H1 (cell line): ENCODE results near the gene HDAC10. TPM values are rescaled to one million over a fixed set of nuclear protein-coding genes. Genes with fewer than 3 reads are reported as not detected.

ENCODE experiments used
- CTCF ChIA-PET: fragments of 300-600 bp; sonication (Branson Sonifier 250); formaldehyde crosslinking; loops from one replicate; lab custom pipeline; 2021; ENCODE audit not compliant: partially characterized antibody; lab: Charles Lee
- POLR2A ChIA-PET: fragments of 300-600 bp; sonication (Branson Sonifier 250); formaldehyde crosslinking; loops from one replicate; lab custom pipeline; 2021; ENCODE audit warnings: inconsistent platforms; ENCODE audit not compliant: partially characterized antibody; lab: Charles Lee
- DNase-seq, 2 experiments: peaks; one replicate each; pipeline versions ENCODE4 v3.0.0 to v3.0.0-alpha.2; 2010 to 2022; ENCODE audit warnings: low spot score in 2 of 2, low read depth in 1 of 2, mixed read lengths in 1 of 2
- FAIRE-seq: peaks from 2 replicates; lab custom pipeline; 2011; peaks lifted over from hg19 to GRCh38; lab: Jason Lieb, UNC
- H2AFZ ChIP-seq: 2 replicates; pipeline ENCODE4 v1.8.1; 2012; ENCODE audit warnings: low read length, inconsistent platforms
- H2AK5ac ChIP-seq: 2 replicates; pipeline ENCODE4 v1.6.1; 2013; ENCODE audit warnings: low read depth, low read length
- H2BK120ac ChIP-seq: replicated peaks from 2 replicates; pipeline ENCODE3; 2013; ENCODE audit warnings: low read depth, low read length, inconsistent platforms
- H2BK12ac ChIP-seq: 2 replicates; pipeline ENCODE4 v1.6.1; 2013; ENCODE audit warnings: low read depth, low read length
- H2BK15ac ChIP-seq: 2 replicates; pipeline ENCODE4 v1.6.1; 2013; ENCODE audit warnings: low read length
- H2BK20ac ChIP-seq: 2 replicates; pipeline ENCODE4 v1.6.1; 2013; ENCODE audit warnings: low read length
- H2BK5ac ChIP-seq: 2 replicates; pipeline ENCODE4 v1.6.1; 2013; ENCODE audit warnings: low read depth, low read length
- H3K14ac ChIP-seq: 2 replicates; pipeline ENCODE4 v1.6.1; 2013; ENCODE audit warnings: inconsistent platforms; ENCODE audit not compliant: insufficient read length
- H3K18ac ChIP-seq: 2 replicates; pipeline ENCODE4 v1.6.1; 2013; ENCODE audit warnings: low read length; ENCODE audit errors: extremely low read depth
- H3K23ac ChIP-seq: 2 replicates; pipeline ENCODE4 v1.6.1; 2013; ENCODE audit warnings: inconsistent platforms; ENCODE audit not compliant: insufficient read length
- H3K23me2 ChIP-seq: 2 replicates; pipeline ENCODE4 v1.6.1; 2013; ENCODE audit warnings: low read depth, low read length
- H3K27ac ChIP-seq: 2 replicates; pipeline ENCODE4 v1.6.1; 2011; ENCODE audit warnings: low read depth, low read length, inconsistent platforms
- H3K27me3 ChIP-seq, 4 experiments: replicated peaks in 1 of 4; 1 replicate in 1 of 4; 2 replicates in 3 of 4; pipeline versions ENCODE4 v1.6.1 to v1.8.1; 2011 to 2013; ENCODE audit warnings: low read length in 3 of 4, mild to moderate bottlenecking in 3 of 4, inconsistent platforms in 2 of 4, mixed read lengths in 2 of 4, moderate library complexity in 1 of 4; ENCODE audit not compliant: control insufficient read depth in 3 of 4, insufficient read depth in 3 of 4; ENCODE audit errors: extremely low read depth in 1 of 4
- H3K36me3 ChIP-seq, 4 experiments: 2 replicates each; pipeline versions ENCODE4 v1.6.1 to v1.8.1; 2011 to 2013; ENCODE audit warnings: mild to moderate bottlenecking in 4 of 4, low read length in 3 of 4, moderate library complexity in 2 of 4, control low read depth in 1 of 4, inconsistent platforms in 1 of 4; ENCODE audit not compliant: insufficient read depth in 4 of 4, control insufficient read depth in 2 of 4
- H3K4ac ChIP-seq: replicated peaks from 2 replicates; pipeline ENCODE3; 2013; ENCODE audit warnings: low read length, low read depth, mixed read lengths, inconsistent platforms; ENCODE audit not compliant: insufficient read length
- H3K4me1 ChIP-seq, 4 experiments: replicated peaks in 1 of 4; 1 replicate in 1 of 4; 2 replicates in 3 of 4; pipeline versions ENCODE4 v1.6.1 to v1.8.1; 2011 to 2013; ENCODE audit warnings: low read length in 3 of 4, inconsistent platforms in 2 of 4, mixed read lengths in 1 of 4; ENCODE audit not compliant: insufficient read depth in 4 of 4, control insufficient read depth in 3 of 4
- H3K4me2 ChIP-seq, 2 experiments: 2 replicates each; pipeline versions ENCODE4 v1.6.1 to v1.8.1; 2011 to 2013; ENCODE audit warnings: low read depth in 2 of 2, low read length in 2 of 2, control low read depth in 1 of 2, inconsistent platforms in 1 of 2, mild to moderate bottlenecking in 1 of 2; ENCODE audit not compliant: insufficient read depth in 1 of 2
- H3K4me3 ChIP-seq, 4 experiments: fragments of 200-600, 300-600 bp in 1 of 4; sonication (generic), shearing (Covaris generic), sonication (Bioruptor Twin) in 1 of 4; 2 replicates each; pipeline versions ENCODE4 v1.5.1 to v1.8.1; 2011 to 2016; ENCODE audit warnings: low read length in 4 of 4, low read depth in 3 of 4, control low read depth in 2 of 4, inconsistent platforms in 2 of 4, mild to moderate bottlenecking in 2 of 4, mixed read lengths in 1 of 4, moderate library complexity in 1 of 4; ENCODE audit not compliant: insufficient read depth in 2 of 4; ENCODE audit errors: extremely low read depth in 1 of 4
- H3K56ac ChIP-seq: replicated peaks from 2 replicates; pipeline ENCODE3; 2013; ENCODE audit warnings: low read depth, mild to moderate bottlenecking, mixed read lengths, low read length, inconsistent platforms; ENCODE audit not compliant: insufficient read length
- H3K79me1 ChIP-seq: 2 replicates; pipeline ENCODE4 v1.6.1; 2013; ENCODE audit warnings: low read depth, low read length, control low read depth
- H3K79me2 ChIP-seq, 2 experiments: 2 replicates each; pipeline versions ENCODE4 v1.6.1 to v1.8.1; 2012 to 2013; ENCODE audit warnings: low read length in 2 of 2, mild to moderate bottlenecking in 2 of 2, inconsistent platforms in 1 of 2; ENCODE audit not compliant: insufficient read depth in 2 of 2, control insufficient read depth in 1 of 2
- H3K9ac ChIP-seq, 4 experiments: replicated peaks in 1 of 4; 1 replicate in 1 of 4; 2 replicates in 3 of 4; pipeline versions ENCODE4 v1.6.1 to v1.8.1; 2011 to 2013; ENCODE audit warnings: low read depth in 3 of 4, low read length in 3 of 4, control low read depth in 2 of 4, mild to moderate bottlenecking in 2 of 4, moderate library complexity in 2 of 4, inconsistent platforms in 1 of 4; ENCODE audit errors: extremely low read depth in 1 of 4
- H3K9me3 ChIP-seq, 2 experiments: 2 replicates each; pipeline versions ENCODE4 v1.6.1 to v1.8.1; 2012 to 2013; ENCODE audit warnings: mild to moderate bottlenecking in 2 of 2, moderate library complexity in 2 of 2, control low read depth in 1 of 2, inconsistent platforms in 1 of 2, low read depth in 1 of 2, low read length in 1 of 2, mixed read lengths in 1 of 2; ENCODE audit not compliant: insufficient read depth in 2 of 2
- H4K20me1 ChIP-seq, 2 experiments: replicated peaks in 1 of 2; 2 replicates each; pipeline versions ENCODE3 to v1.8.1; 2011 to 2013; ENCODE audit warnings: inconsistent platforms in 2 of 2, low read length in 2 of 2, mild to moderate bottlenecking in 1 of 2; ENCODE audit not compliant: insufficient read depth in 2 of 2, control insufficient read depth in 1 of 2
- H4K5ac ChIP-seq: 2 replicates; pipeline ENCODE4 v1.6.1; 2013; ENCODE audit warnings: low read length, low read depth, mixed read lengths, inconsistent platforms; ENCODE audit not compliant: insufficient read length
- H4K8ac ChIP-seq: 2 replicates; pipeline ENCODE4 v1.8.0; 2013; ENCODE audit warnings: mild to moderate bottlenecking, moderate library complexity, low read length, inconsistent platforms; ENCODE audit not compliant: insufficient read depth; ENCODE audit errors: extremely low read depth
- H4K91ac ChIP-seq: replicated peaks from 2 replicates; pipeline ENCODE3; 2013; ENCODE audit warnings: low read length, mixed read lengths, inconsistent platforms; ENCODE audit not compliant: insufficient read length
- CBX8 ChIP-seq: fragments of 300-800, 300-1000 bp; sonication (generic); IDR thresholded peaks from 2 replicates; pipeline ENCODE4 v1.7.1; 2016; ENCODE audit warnings: low read depth, low read length, borderline replicate concordance
- CHD1 ChIP-seq: IDR thresholded peaks from 2 replicates; pipeline ENCODE4 v1.6.1; 2012; ENCODE audit warnings: low read depth, low read length, improper control_type of control experiment
- CTCF ChIP-seq, 3 experiments: IDR thresholded peaks; 1 replicate in 2 of 3; 2 replicates in 1 of 3; pipeline versions ENCODE4 v1.5.1 to v1.6.1; 2011; ENCODE audit warnings: low read length in 3 of 3, mild to moderate bottlenecking in 3 of 3, inconsistent platforms in 2 of 3, low read depth in 1 of 3, moderate library complexity in 1 of 3; ENCODE audit not compliant: insufficient read depth in 1 of 3; ENCODE audit errors: control extremely low read depth in 1 of 3
- POLR2AphosphoS5 ChIP-seq: IDR thresholded peaks from 2 replicates; pipeline ENCODE4 v1.6.1; 2011; ENCODE audit warnings: low read depth, low read length
- POU5F1 ChIP-seq: IDR thresholded peaks from 2 replicates; pipeline ENCODE4 v1.6.1; 2011; ENCODE audit warnings: low read depth, mild to moderate bottlenecking, low read length, moderate library complexity
- RXRA ChIP-seq: IDR thresholded peaks from 2 replicates; pipeline ENCODE4 v1.6.1; 2011; ENCODE audit warnings: low read depth, mild to moderate bottlenecking, low read length, moderate library complexity; ENCODE audit not compliant: insufficient read depth
- TEAD4 ChIP-seq: IDR thresholded peaks from 2 replicates; pipeline ENCODE4 v1.6.1; 2012; ENCODE audit warnings: low read depth, low read length, inconsistent platforms, mixed read lengths
- WGBS, 2 experiments: shearing (Covaris generic) in 1 of 2; methylation state at CpG; one replicate each; pipeline versions ENCODE4 v1.1.6 to v1.1.7; 2013 to 2015; ENCODE audit warnings: low lambda C conversion rate in 2 of 2, mixed read lengths in 2 of 2, inconsistent platforms in 1 of 2, low coverage in 1 of 2, missing lambda C conversion rate in 1 of 2; ENCODE audit not compliant: insufficient replicate concordance in 2 of 2, insufficient coverage in 1 of 2, insufficient read length in 1 of 2; ENCODE audit errors: extremely low coverage in 1 of 2, missing lambda C conversion rate in 1 of 2; 5-methylcytosine and 5-hydroxymethylcytosine counted together
- polyA plus RNA-seq, 7 experiments: library from polyadenylated mRNA; depleted of rRNA in 3 of 7; stranded (reverse) in 5 of 7; unstranded in 2 of 7; fragments of >200 nt in 5 of 7; fragments of 200-250 nt in 2 of 7; gene quantifications; 1 replicate in 5 of 7; 2 replicates in 1 of 7; 4 replicates in 1 of 7; pipeline versions ENCODE4 v1.2.1 to v1.2.3, GENCODE V29; 2011 to 2013; ENCODE audit warnings: missing spikeins in 2 of 7, mixed read lengths in 2 of 7
- total RNA-seq: library from RNA; stranded (reverse); fragmentation: NEBNext Ultra II Directional; extraction: Animal tissue kit (Norgen Biotek cat#: 25700); gene quantifications from 2 replicates; pipeline ENCODE4 v1.2.1, GENCODE V29; 2021
- TF ChIP-seq, protein P1 (sequence below): IDR thresholded peaks from 2 replicates; pipeline ENCODE4 v1.6.1; 2012; ENCODE audit warnings: low read length, inconsistent platforms

HDAC10 gene
- total and polyA plus RNA-seq, 2 of the 8 experiments (the other 6 are each of a cell fraction or from before 2014, with no cell fraction given): 11.2 to 26.4 TPM

DNA sequence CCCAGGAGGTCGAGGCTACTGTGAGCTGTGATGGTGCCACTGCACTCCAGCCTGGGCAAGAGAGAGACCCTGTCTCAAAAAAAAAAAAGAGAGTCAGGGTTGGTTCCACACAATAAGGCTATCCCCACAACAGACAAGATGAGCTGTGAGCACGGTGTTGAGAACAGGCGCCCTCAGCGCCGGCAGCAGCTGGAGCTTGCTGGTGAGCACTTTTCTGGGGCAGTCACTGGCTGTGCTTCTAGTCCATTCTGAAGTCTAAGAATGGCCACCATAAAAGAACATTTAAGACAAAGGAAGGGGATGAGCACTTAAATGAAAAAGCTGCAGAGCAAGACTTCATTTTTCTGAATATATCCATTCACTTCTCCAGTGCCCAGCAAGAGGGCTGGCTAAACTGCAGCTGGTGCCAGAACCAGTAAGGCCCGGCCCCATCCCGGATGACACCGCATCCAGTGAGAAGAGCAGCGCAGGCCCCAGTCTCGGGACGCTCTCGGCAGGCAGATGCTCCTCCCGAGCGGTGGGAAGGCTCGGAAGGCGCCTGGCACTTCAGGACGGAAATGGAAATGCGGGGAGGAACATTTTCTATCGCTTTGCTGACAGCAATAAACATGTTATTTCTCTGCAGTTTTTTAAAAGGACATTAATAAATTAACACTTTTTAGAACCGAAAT, 18.4 kb downstream of the HDAC10 start:
- Histone ChIP-seq H3K56ac (no peak overlapping the region), H2BK15ac (no peak overlapping the region), H3K4me1 (peaks cover 0 to 6% (median 1%) of the 10 kb centered on the region in 4 experiments; a peak in 4 of 7 replicates), H3K4me2 (no peak overlapping the region), H3K18ac (no peak overlapping the region), H4K91ac (no peak overlapping the region), H4K5ac (no peak overlapping the region), H2AK5ac (no peak overlapping the region), H3K27ac (no peak overlapping the region), H3K79me2 (peaks cover 0 to 18% of the 10 kb centered on the region in 2 experiments; a peak in 2 of 4 replicates), H2BK12ac (no peak overlapping the region), H4K20me1 (peaks cover 0 to 17% of the 10 kb centered on the region in 2 experiments), H3K79me1 (peaks cover 20% of the 10 kb centered on the region), H2BK20ac (no peak overlapping the region), H3K14ac (no peak overlapping the region), H3K36me3 (no peaks in the 10 kb centered on the region; a peak in 1 of 8 replicates), H3K23ac (no peak overlapping the region), H2BK120ac (no peak overlapping the region), H2AFZ (no peak overlapping the region), H3K9me3 (no peaks in the 10 kb centered on the region; a peak in 1 of 4 replicates), H3K4me3 (no peak overlapping the region), H3K23me2 (0 out of 2 replicates have a peak, but pooled peaks cover 2% of the 10 kb centered on the region), H2BK5ac (no peak overlapping the region), H3K4ac (no peak overlapping the region), H3K27me3 (no peaks in the 10 kb centered on the region), H4K8ac (no peak overlapping the region), H3K9ac (no peak overlapping the region)
- ChIA-PET POLR2A (interaction anchor here (1.2 kb wide), 1 partner anchor 12 kb away, joined by 3 read pairs; the partner anchor contains the start of gene TUBGCP6), CTCF (interaction anchor here (0.6 to 2.3 kb wide), 8 partner anchors 8 to 464 kb away, joined by 3 to 6 read pairs (median 4); no protein-coding TSS in a partner anchor)
- FAIRE-seq (no peak), DNase-seq (no peak)
- 97% methylated on average over 20 of the region's 20 CpGs; no CpG with 5 or more reads in 1 of the 2 experiments for WGBS, 2 experiments
- TF ChIP-seq CBX8 (no peak), POLR2AphosphoS5 (no peak), CHD1 (no peak), TEAD4 (no peak), CTCF (IDR thresholded peaks at IDR 0.05; ENCODE audit: control extremely low read depth in 1 of 3, insufficient read depth in 1 of 3, low read depth in 1 of 3, low read length in 3 of 3) (no peak), RXRA (no peak), POU5F1 (no peak)
- TF ChIP-seq, protein P1, sequence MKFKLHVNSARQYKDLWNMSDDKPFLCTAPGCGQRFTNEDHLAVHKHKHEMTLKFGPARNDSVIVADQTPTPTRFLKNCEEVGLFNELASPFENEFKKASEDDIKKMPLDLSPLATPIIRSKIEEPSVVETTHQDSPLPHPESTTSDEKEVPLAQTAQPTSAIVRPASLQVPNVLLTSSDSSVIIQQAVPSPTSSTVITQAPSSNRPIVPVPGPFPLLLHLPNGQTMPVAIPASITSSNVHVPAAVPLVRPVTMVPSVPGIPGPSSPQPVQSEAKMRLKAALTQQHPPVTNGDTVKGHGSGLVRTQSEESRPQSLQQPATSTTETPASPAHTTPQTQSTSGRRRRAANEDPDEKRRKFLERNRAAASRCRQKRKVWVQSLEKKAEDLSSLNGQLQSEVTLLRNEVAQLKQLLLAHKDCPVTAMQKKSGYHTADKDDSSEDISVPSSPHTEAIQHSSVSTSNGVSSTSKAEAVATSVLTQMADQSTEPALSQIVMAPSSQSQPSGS: no peak
